ENCODE measurements around the gene PRKN.

PRKN gene

DNA sequence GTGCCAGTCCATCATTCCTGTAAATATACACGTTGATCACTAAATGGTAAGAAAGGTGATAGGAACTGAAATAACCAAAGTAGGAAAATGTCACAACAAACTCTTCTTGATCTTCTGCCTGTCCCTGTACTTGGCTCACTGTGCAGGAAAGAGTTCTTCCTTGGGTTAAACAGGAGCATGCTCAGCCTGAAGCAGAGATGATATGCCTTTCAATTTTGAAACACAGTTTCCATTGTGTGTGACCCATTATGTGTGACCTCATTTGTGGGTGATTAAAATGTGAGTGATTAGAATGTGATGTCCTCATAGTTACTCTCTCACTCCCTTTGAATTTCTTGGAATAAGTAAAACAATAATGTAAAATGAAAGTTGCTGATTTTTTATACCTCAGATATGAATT, 1026.5 kb downstream of the PRKN start:
- no peak overlapping the region for H3K4me3 ChIP-seq (ENCODE audit: low read length)
- DNase-seq (ENCODE audit: low read depth) = no peak
- TF ChIP-seq, protein P1, sequence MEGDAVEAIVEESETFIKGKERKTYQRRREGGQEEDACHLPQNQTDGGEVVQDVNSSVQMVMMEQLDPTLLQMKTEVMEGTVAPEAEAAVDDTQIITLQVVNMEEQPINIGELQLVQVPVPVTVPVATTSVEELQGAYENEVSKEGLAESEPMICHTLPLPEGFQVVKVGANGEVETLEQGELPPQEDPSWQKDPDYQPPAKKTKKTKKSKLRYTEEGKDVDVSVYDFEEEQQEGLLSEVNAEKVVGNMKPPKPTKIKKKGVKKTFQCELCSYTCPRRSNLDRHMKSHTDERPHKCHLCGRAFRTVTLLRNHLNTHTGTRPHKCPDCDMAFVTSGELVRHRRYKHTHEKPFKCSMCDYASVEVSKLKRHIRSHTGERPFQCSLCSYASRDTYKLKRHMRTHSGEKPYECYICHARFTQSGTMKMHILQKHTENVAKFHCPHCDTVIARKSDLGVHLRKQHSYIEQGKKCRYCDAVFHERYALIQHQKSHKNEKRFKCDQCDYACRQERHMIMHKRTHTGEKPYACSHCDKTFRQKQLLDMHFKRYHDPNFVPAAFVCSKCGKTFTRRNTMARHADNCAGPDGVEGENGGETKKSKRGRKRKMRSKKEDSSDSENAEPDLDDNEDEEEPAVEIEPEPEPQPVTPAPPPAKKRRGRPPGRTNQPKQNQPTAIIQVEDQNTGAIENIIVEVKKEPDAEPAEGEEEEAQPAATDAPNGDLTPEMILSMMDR (IDR thresholded peaks at IDR 0.05; ENCODE audit: insufficient read depth, low read depth, low read length, missing control alignments) = no peak

DNA sequence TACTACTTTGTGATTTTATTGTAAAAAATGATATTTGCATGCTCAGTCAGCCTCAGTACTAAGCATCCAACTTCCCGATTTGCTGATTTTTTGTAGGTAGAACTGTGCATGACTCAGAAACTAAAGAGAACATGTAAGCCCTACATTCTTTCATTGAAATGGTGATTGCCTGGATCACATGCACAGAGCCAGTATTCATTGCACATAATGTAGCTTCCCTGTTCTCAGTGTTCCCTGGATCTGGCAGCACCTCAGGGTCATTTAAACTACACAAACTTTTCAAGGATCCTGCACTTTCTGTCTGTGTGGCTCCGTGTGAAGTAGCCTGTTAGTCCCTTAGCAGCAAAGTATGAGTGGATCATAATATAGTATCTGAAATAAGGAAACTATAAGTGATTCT, 1030.8 kb downstream of the PRKN start:
- TF ChIP-seq, protein P1 (IDR thresholded peaks at IDR 0.05; ENCODE audit: insufficient read depth, low read depth, low read length, missing control alignments) = no peak
- DNase-seq (ENCODE audit: low read depth) = no peak

DNA sequence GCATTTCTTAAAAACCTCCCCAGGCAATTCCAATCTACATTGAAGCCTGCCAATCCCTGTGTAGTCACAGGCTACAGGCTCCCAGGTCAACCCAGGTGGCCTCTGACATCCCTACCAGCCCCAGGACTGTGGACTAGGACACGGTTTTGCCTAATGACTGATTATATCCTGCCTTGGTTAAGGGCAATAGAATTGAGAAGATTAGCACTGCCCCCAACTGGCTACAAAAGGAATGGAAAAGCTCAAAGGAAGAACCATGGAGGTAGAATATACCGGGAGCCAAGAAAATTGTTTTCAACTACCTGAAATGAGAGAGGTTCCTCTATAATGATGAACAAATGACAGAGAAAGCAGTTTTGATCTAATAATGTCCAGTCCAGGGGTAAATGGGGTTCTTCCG, 1032.6 kb downstream of the PRKN start:
- peak; percentile 2 for DNase-seq (ENCODE audit: low read depth)
- TF ChIP-seq, protein P1 (IDR thresholded peaks at IDR 0.05; ENCODE audit: insufficient read depth, low read depth, low read length, missing control alignments) = peak; percentile 32
- H3K4me3 ChIP-seq (ENCODE audit: low read length) = no peak overlapping the region

More for the DNA sequence above, 1030.8 kb downstream of the PRKN start:
- no peak overlapping the region for H3K4me3 ChIP-seq (ENCODE audit: low read length)

DNA sequence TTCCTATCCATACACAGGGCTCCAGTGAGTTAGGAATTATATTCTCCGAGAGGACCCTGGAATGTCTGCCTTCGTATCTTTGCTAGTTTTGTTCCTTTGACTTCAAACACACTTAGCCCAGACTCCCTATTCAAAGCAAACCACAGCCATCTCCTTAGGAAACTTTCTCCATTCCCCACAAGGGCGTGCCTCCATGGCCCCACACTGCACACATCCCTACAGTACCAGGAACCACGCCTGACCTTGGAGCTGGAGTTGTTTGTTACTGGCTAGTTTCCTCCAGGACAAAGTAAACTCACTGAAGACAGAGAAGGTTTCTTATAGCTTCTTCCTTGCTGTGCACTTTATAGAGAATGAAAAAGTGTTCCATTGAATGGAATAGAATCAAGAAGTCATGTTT, 1040.9 kb downstream of the PRKN start:
- no peak overlapping the region for H3K4me3 ChIP-seq (ENCODE audit: low read length)
- TF ChIP-seq, protein P1 (IDR thresholded peaks at IDR 0.05; ENCODE audit: insufficient read depth, low read depth, low read length, missing control alignments) = no peak
- no peak for DNase-seq (ENCODE audit: low read depth)

DNA sequence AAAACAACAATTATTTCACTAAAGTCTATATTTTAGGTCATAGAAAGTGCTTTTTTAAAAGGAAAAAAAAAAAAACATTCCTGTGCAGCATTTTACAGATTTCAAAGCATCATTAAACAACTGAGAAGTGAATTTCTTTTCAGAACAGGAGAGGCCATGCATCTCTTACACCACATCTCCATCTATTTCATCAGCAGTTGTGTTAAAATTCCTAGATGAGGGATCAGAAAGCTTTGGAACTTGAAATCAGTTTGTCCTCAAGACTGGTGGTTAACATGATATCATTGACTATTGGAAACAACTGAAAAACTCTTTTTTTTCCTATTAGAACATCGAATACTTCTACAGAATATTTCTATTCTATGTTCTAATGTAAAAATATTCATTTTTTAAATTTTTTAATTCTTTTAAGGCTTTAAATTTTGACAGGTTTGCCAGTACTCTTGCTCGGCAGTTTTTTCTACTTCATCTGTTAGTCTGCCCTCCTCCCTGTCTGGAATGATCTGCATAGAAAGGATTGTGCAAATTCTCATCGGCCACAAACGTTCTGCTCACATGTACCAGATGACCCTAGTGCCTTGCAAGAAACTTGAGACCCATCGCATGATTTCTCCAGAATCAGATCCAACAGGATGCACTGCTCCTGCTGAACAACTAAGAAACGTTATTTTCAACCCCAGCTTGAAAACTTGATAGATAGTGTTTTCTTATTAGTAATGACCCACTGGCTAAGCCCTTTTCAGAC, 1042.7 kb downstream of the PRKN start:
- no peak for DNase-seq (ENCODE audit: low read depth)
- TF ChIP-seq, protein P1 (IDR thresholded peaks at IDR 0.05; ENCODE audit: insufficient read depth, low read depth, low read length, missing control alignments) = no peak
- H3K4me3 ChIP-seq (ENCODE audit: low read length) = no peak overlapping the region

DNA sequence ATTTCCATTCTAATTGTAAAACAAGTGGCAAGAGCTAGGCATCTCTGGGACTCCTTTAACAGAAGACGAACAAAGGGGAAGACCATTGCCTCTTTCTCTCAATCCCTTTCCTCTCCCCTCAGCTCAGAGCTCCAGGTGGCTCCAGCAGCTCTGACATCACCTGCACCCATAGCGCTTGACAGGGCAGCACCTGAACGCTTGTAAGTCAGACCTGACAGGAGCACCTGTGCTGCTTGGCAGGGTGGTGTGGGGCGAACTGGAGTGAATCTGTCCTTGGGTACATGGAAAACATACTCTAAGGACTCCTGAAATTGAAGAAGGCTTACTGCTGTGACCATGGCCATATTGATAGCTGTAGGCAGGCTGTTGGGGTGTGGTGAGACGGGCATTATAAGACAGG, 1044.2 kb downstream of the PRKN start:
- DNase-seq (ENCODE audit: low read depth) = no peak

More for the DNA sequence above, 1044.2 kb downstream of the PRKN start:
- TF ChIP-seq, protein P1 (IDR thresholded peaks at IDR 0.05; ENCODE audit: insufficient read depth, low read depth, low read length, missing control alignments) = no peak
- no peak overlapping the region for H3K4me3 ChIP-seq (ENCODE audit: low read length)

Measured in epithelial cell of esophagus (primary cell).